ENCODE measurements around the gene PCDHGC5.

PCDHGC5 gene

GRCh38 chr5:141475625-141476131 is 13.2 kb upstream of the PCDHGC5 start, which contains the start of gene PCDHGC3:
PCDHGC3 (plus strand) TSS chr5:141475966; CDS start chr5:141476117, 151 bp downstream.
- 0 out of 2 replicates have a peak, but pooled peaks have one; percentile 67 for TF ChIP-seq SIN3A (IDR thresholded peaks at IDR 0.05; ENCODE audit: borderline replicate concordance, insufficient read depth, low read length)
- no peak; a peak in 1 of 4 replicates for TF ChIP-seq REST (IDR thresholded peaks at IDR 0.05; ENCODE audit: insufficient read depth in 1 of 2, low read depth in 2 of 2, low read length in 2 of 2)
- peak; percentile 26 for TF ChIP-seq FOXP2 (optimal IDR thresholded peaks at IDR 0.05; ENCODE audit: borderline replicate concordance, extremely low read depth, extremely low read length, insufficient read depth)
- TF ChIP-seq TAF1 (IDR thresholded peaks at IDR 0.05; ENCODE audit: borderline replicate concordance, insufficient read depth, low read length), result peak; percentile 20; the same call in 1 of the 2 replicates
- peak; percentile 52; the same call in 1 of the 2 replicates for TF ChIP-seq POLR2AphosphoS5 (IDR thresholded peaks at IDR 0.05; ENCODE audit: low read depth, low read length)

GRCh38 chr5:141476132-141476911 is 12.6 kb upstream of the PCDHGC5 start:
- TF ChIP-seq SIN3A (IDR thresholded peaks at IDR 0.05; ENCODE audit: borderline replicate concordance, insufficient read depth, low read length) (no peak), FOXP2 (optimal IDR thresholded peaks at IDR 0.05; ENCODE audit: borderline replicate concordance, extremely low read depth, extremely low read length, insufficient read depth) (peak; percentile 24), REST (IDR thresholded peaks at IDR 0.05; ENCODE audit: insufficient read depth in 1 of 2, low read depth in 2 of 2, low read length in 2 of 2) (peak; percentile 11 to 52; a peak in 2 of 4 replicates), POLR2AphosphoS5 (IDR thresholded peaks at IDR 0.05; ENCODE audit: low read depth, low read length) (0 out of 2 replicates have a peak, but pooled peaks have one; percentile 16)

- TF ChIP-seq REST (IDR thresholded peaks at IDR 0.05; ENCODE audit: insufficient read depth in 1 of 2, low read depth in 2 of 2, low read length in 2 of 2) (no peak), TAF1 (IDR thresholded peaks at IDR 0.05; ENCODE audit: borderline replicate concordance, insufficient read depth, low read length) (no peak), FOXP2 (optimal IDR thresholded peaks at IDR 0.05; ENCODE audit: borderline replicate concordance, extremely low read depth, extremely low read length, insufficient read depth) (no peak), SIN3A (IDR thresholded peaks at IDR 0.05; ENCODE audit: borderline replicate concordance, insufficient read depth, low read length) (no peak), POLR2AphosphoS5 (IDR thresholded peaks at IDR 0.05; ENCODE audit: low read depth, low read length) (no peak)
Observed at GRCh38 chr5:141477044-141477575, 11.8 kb upstream of the PCDHGC5 start.

GRCh38 chr5:141477815-141478214 is 11.1 kb upstream of the PCDHGC5 start:
- no peak for TF ChIP-seq REST (IDR thresholded peaks at IDR 0.05; ENCODE audit: insufficient read depth in 1 of 2, low read depth in 2 of 2, low read length in 2 of 2)
- no peak for TF ChIP-seq TAF1 (IDR thresholded peaks at IDR 0.05; ENCODE audit: borderline replicate concordance, insufficient read depth, low read length)
- no peak for TF ChIP-seq FOXP2 (optimal IDR thresholded peaks at IDR 0.05; ENCODE audit: borderline replicate concordance, extremely low read depth, extremely low read length, insufficient read depth)
- no peak for TF ChIP-seq POLR2AphosphoS5 (IDR thresholded peaks at IDR 0.05; ENCODE audit: low read depth, low read length)
- no peak for TF ChIP-seq SIN3A (IDR thresholded peaks at IDR 0.05; ENCODE audit: borderline replicate concordance, insufficient read depth, low read length)
